ENCODE results near the gene NELL1.

- TF ChIP-seq PATZ1 (CRISPR knock-in tag; IDR thresholded peaks at IDR 0.05; ENCODE audit: borderline replicate concordance): no peak
- TF ChIP-seq TOX (CRISPR knock-in tag; IDR thresholded peaks at IDR 0.05; ENCODE audit: borderline replicate concordance): no peak
- no peak for TF ChIP-seq ZNF565 (CRISPR knock-in tag; conservative IDR thresholded peaks at IDR 0.05; ENCODE audit: low read depth)
- TF ChIP-seq GLIS3 (CRISPR knock-in tag; IDR thresholded peaks at IDR 0.05): no peak
- no peak for TF ChIP-seq RARB (CRISPR knock-in tag; IDR thresholded peaks at IDR 0.05)
- TF ChIP-seq POU6F1 (CRISPR knock-in tag; IDR thresholded peaks at IDR 0.05; ENCODE audit: borderline replicate concordance, low read depth): no peak
- no peak for TF ChIP-seq OSR1 (CRISPR knock-in tag; IDR thresholded peaks at IDR 0.05)
- TF ChIP-seq TCF4 (CRISPR knock-in tag; IDR thresholded peaks at IDR 0.05; ENCODE audit: borderline replicate concordance): no peak
Observed at GRCh38 chr11:21142007-21142406, 472.6 kb downstream of the NELL1 start.

Data from SK-N-SH treated with all-trans-retinoic acid at 6 μM for 48 hours (cell line).